Measurements from ENCODE around the gene THADA. TPM values are rescaled to one million over a fixed set of nuclear protein-coding genes. Genes with fewer than 3 reads are reported as not detected.
A peak's percentile ranks its signal among the peaks of the same experiment; 100 is the strongest.

The THADA gene
- polyA plus RNA-seq, 1 experiment, result 21.6 TPM

GRCh38 chr2:43251171-43251731 lies 344.6 kb downstream of the THADA start:
- CTCF ChIA-PET, result interaction anchor here (0.6 to 1.0 kb wide), 2 partner anchors 22 to 423 kb away, joined by 3 to 4 read pairs; no protein-coding TSS in a partner anchor
- POLR2A ChIA-PET, result interaction anchor here (1.2 kb wide), 1 partner anchor 25 kb away, joined by 5 read pairs; the partner anchor contains the start of gene ZFP36L2

GRCh38 chr2:43250015-43250414 lies 345.8 kb downstream of the THADA start:
- POLR2A ChIA-PET, result no interaction called here
- Histone ChIP-seq H3K36me3 (ENCODE audit: control insufficient read depth, insufficient read depth, low read length) (no peaks in the 10 kb centered on the region), H3K27me3 (ENCODE audit: control insufficient read depth, insufficient read depth, low read length) (no peaks in the 10 kb centered on the region), H3K4me3 (ENCODE audit: low read depth, low read length) (no peak overlapping the region)
- CTCF ChIA-PET, result interaction anchor here (0.8 kb wide), 1 partner anchor 91 kb away, joined by 4 read pairs; no protein-coding TSS in a partner anchor
- DNase-seq (ENCODE audit: low read depth), result no peak
- no peak for TF ChIP-seq CTCF (IDR thresholded peaks at IDR 0.05; ENCODE audit: insufficient read depth, low read depth, low read length)

More at GRCh38 chr2:43251171-43251731, 344.6 kb downstream of the THADA start:
- Histone ChIP-seq H3K4me3 (ENCODE audit: low read depth, low read length) (no peak overlapping the region), H3K36me3 (ENCODE audit: control insufficient read depth, insufficient read depth, low read length) (no peaks in the 10 kb centered on the region), H3K27me3 (ENCODE audit: control insufficient read depth, insufficient read depth, low read length) (no peaks in the 10 kb centered on the region)
- peak; percentile 72 for DNase-seq (ENCODE audit: low read depth)
- TF ChIP-seq CTCF (IDR thresholded peaks at IDR 0.05; ENCODE audit: insufficient read depth, low read depth, low read length), result no peak

- Histone ChIP-seq H3K27me3 (ENCODE audit: control insufficient read depth, insufficient read depth, low read length) (no peaks in the 10 kb centered on the region), H3K4me3 (ENCODE audit: low read depth, low read length) (no peak overlapping the region), H3K36me3 (ENCODE audit: control insufficient read depth, insufficient read depth, low read length) (no peaks in the 10 kb centered on the region)
- TF ChIP-seq CTCF (IDR thresholded peaks at IDR 0.05; ENCODE audit: insufficient read depth, low read depth, low read length), result no peak
- CTCF ChIA-PET, result interaction anchor here (1.1 kb wide), 1 partner anchor 14 kb away, joined by 3 read pairs; no protein-coding TSS in a partner anchor
- DNase-seq (ENCODE audit: low read depth), result no peak
- POLR2A ChIA-PET, result no interaction called here
Observed at GRCh38 chr2:43248621-43249020, 347.2 kb downstream of the THADA start.

GRCh38 chr2:43246641-43247040 lies 349.2 kb downstream of the THADA start:
- DNase-seq (ENCODE audit: low read depth), result no peak
- H3K36me3 ChIP-seq (ENCODE audit: control insufficient read depth, insufficient read depth, low read length), result no peaks in the 10 kb centered on the region
- no peak overlapping the region for H3K4me3 ChIP-seq (ENCODE audit: low read depth, low read length)
- no peak for TF ChIP-seq CTCF (IDR thresholded peaks at IDR 0.05; ENCODE audit: insufficient read depth, low read depth, low read length)
- ChIA-PET CTCF (interaction anchor here (2.0 kb wide), 1 partner anchor 17 kb away, joined by 8 read pairs; no protein-coding TSS in a partner anchor), POLR2A (no interaction called here)
- no peaks in the 10 kb centered on the region for H3K27me3 ChIP-seq (ENCODE audit: control insufficient read depth, insufficient read depth, low read length)

- no peak overlapping the region for H3K4me3 ChIP-seq (ENCODE audit: low read depth, low read length)
- CTCF ChIA-PET, result interaction anchor here (1.3 to 2.8 kb wide), 2 partner anchors 12 to 342 kb away, joined by 4 to 19 read pairs; no protein-coding TSS in a partner anchor
- POLR2A ChIA-PET, result interaction anchor here (0.6 kb wide), 1 partner anchor 185 kb away, joined by 3 read pairs; no protein-coding TSS in a partner anchor
Observed at GRCh38 chr2:43241558-43241957, 354.3 kb downstream of the THADA start.

More at GRCh38 chr2:43241558-43241957, 354.3 kb downstream of the THADA start:
- no peak for TF ChIP-seq CTCF (IDR thresholded peaks at IDR 0.05; ENCODE audit: insufficient read depth, low read depth, low read length)
- Histone ChIP-seq H3K27me3 (ENCODE audit: control insufficient read depth, insufficient read depth, low read length) (no peaks in the 10 kb centered on the region), H3K36me3 (ENCODE audit: control insufficient read depth, insufficient read depth, low read length) (no peaks in the 10 kb centered on the region; the same call in 1 of the 2 replicates)
- no peak for DNase-seq (ENCODE audit: low read depth)

All from BJ (cell line).